Kidney (tissue), 14 donors: Measurements from ENCODE around the gene UBA52. TPM values are rescaled to one million over a fixed set of nuclear protein-coding genes. Genes with fewer than 3 reads are reported as not detected.
A peak's percentile ranks its signal among the peaks of the same experiment; 100 is the strongest.
"Not testable (repeated sequence)": the region's sequence is repeated elsewhere in the genome, so short reads cannot be mapped to it uniquely, and the experiment has no call there.

Experiments used
- DNase-seq, 5 donors: peaks; one replicate each; pipeline ENCODE4 v3.0.0-alpha.2; 2013 to 2020
- FAIRE-seq: peaks from 2 replicates; lab custom pipeline; 2012; peaks lifted over from hg19 to GRCh38; lab: Jason Lieb, UNC
- H3K27ac ChIP-seq, 2 donors: one replicate each; pipeline ENCODE4 v1.7.0; 2013; ENCODE audit warnings: low read depth in 2 of 2, low read length in 2 of 2, inconsistent platforms in 1 of 2
- H3K27me3 ChIP-seq: one replicate; pipeline ENCODE4 v1.7.1; 2013; ENCODE audit warnings: low read length, inconsistent platforms; ENCODE audit not compliant: control insufficient read depth, insufficient read depth
- H3K36me3 ChIP-seq, 3 donors: one replicate each; pipeline versions ENCODE4 v1.7.0 to v1.7.1; 2013; ENCODE audit warnings: low read length in 3 of 3, control low read depth in 1 of 3, inconsistent platforms in 1 of 3; ENCODE audit not compliant: insufficient read depth in 3 of 3, control insufficient read depth in 2 of 3
- H3K4me1 ChIP-seq, 3 donors: one replicate each; pipeline versions ENCODE4 v1.7.0 to v1.7.1; 2013; ENCODE audit warnings: low read length in 3 of 3, inconsistent platforms in 1 of 3, low read depth in 1 of 3; ENCODE audit not compliant: control insufficient read depth in 2 of 3, insufficient read depth in 2 of 3
- H3K4me3 ChIP-seq, 3 donors: one replicate each; pipeline versions ENCODE4 v1.7.0 to v1.8.1; 2013; ENCODE audit warnings: low read length in 3 of 3, control low read depth in 1 of 3, inconsistent platforms in 1 of 3
- H3K9ac ChIP-seq, 3 donors: one replicate each; pipeline versions ENCODE4 v1.7.0 to v1.7.1; 2013; ENCODE audit warnings: low read length in 3 of 3, control low read depth in 1 of 3, inconsistent platforms in 1 of 3
- H3K9me3 ChIP-seq, 3 donors: one replicate each; pipeline versions ENCODE4 v1.7.0 to v1.7.1; 2013; ENCODE audit warnings: low read length in 3 of 3, control low read depth in 1 of 3, inconsistent platforms in 1 of 3; ENCODE audit not compliant: control insufficient read depth in 2 of 3, insufficient read depth in 1 of 3
- CTCF ChIP-seq: IDR thresholded peaks from 3 replicates; pipeline ENCODE4 v1.5.1; 2012; ENCODE audit warnings: mild to moderate bottlenecking, moderate library complexity, borderline replicate concordance; ENCODE audit not compliant: insufficient read depth; ENCODE audit errors: extremely low read depth
- intact Hi-C: fragments of 100-400 bp; cut with DNase I; formaldehyde crosslinking; loops from one replicate; pipeline ENCODE4 v1.11.1; 2022
- polyA plus RNA-seq: library from polyadenylated mRNA; stranded (reverse); fragments of 350-450 nt; fragmentation: Illumina TruSeq; extraction: RNeasy Lipid Tissue Mini Kit (QIAGEN cat#74804); gene quantifications from one replicate; pipeline ENCODE4 v1.2.3, GENCODE V29; 2014; ENCODE audit warnings: low read depth, low replicate concordance; ENCODE audit not compliant: insufficient read depth
- total RNA-seq: library from RNA; stranded (reverse); fragmentation: NEBNext Ultra II Directional; extraction: Animal tissue kit (Norgen Biotek cat#: 25700); gene quantifications from one replicate; pipeline ENCODE4 v1.2.1, GENCODE V29; 2021
- donor health status: control.
- donor health status: control.
- donor health status: control.
- donor health status: control.
- donor health status: control.
- donor health status: DM: yes; HTN: yes; CAD: no.
- donor health status: Normal renal cell carcinoma (clear cell type).

UBA52 gene
- total and polyA plus RNA-seq, 2 donors from 2014 or later = 828 to 1,481 TPM

GRCh38 chr19:18537431-18537830 lies 34.2 kb upstream of the UBA52 start:
- intact Hi-C loops = no loop called here
- peaks cover 0 to 5% (median 4%) of the 10 kb centered on the region in 3 donors for H3K4me1 ChIP-seq
- no peak for FAIRE-seq

GRCh38 chr19:18538115-18538514 lies 33.5 kb upstream of the UBA52 start:
- Histone ChIP-seq H3K27me3 (no peaks in the 10 kb centered on the region), H3K36me3 (peaks cover 2 to 28% (median 13%) of the 10 kb centered on the region in 3 donors), H3K9me3 (no peaks in the 10 kb centered on the region), H3K9ac (no peak overlapping the region), H3K4me3 (no peak overlapping the region), H3K4me1 (peaks cover 0 to 7% (median 4%) of the 10 kb centered on the region in 3 donors), H3K27ac (no peak overlapping the region)
- no peak for TF ChIP-seq CTCF
- FAIRE-seq (no peak), DNase-seq (no peak)
- intact Hi-C loops = no loop called here

More at GRCh38 chr19:18537431-18537830, 34.2 kb upstream of the UBA52 start:
- Histone ChIP-seq H3K9ac (no peak overlapping the region), H3K4me3 (no peak overlapping the region), H3K27ac (no peak overlapping the region), H3K36me3 (peaks cover 2 to 33% (median 17%) of the 10 kb centered on the region in 3 donors), H3K9me3 (no peaks in the 10 kb centered on the region), H3K27me3 (no peaks in the 10 kb centered on the region)
- no peak for TF ChIP-seq CTCF
- no peak for DNase-seq

GRCh38 chr19:18539372-18539771 lies 32.3 kb upstream of the UBA52 start:
- peak in 1 of 5 donors; percentile 75 for DNase-seq
- TF ChIP-seq CTCF = no peak

GRCh38 chr19:18540200-18540599 lies 31.5 kb upstream of the UBA52 start:
- DNase-seq, H3K27me3 ChIP-seq, H3K4me1 ChIP-seq, H3K9me3 ChIP-seq, FAIRE-seq, intact Hi-C loops, H3K4me3 ChIP-seq, H3K27ac ChIP-seq, H3K9ac ChIP-seq: not testable (repeated sequence)
- H3K36me3 ChIP-seq = peaks cover 2 to 28% (median 13%) of the 10 kb centered on the region in 3 donors

More at GRCh38 chr19:18539372-18539771, 32.3 kb upstream of the UBA52 start:
- intact Hi-C loops = no loop called here
- peaks cover 2 to 28% (median 13%) of the 10 kb centered on the region in 3 donors for H3K36me3 ChIP-seq
- FAIRE-seq = no peak
- no peak overlapping the region for H3K27ac ChIP-seq
- no peaks in the 10 kb centered on the region for H3K9me3 ChIP-seq
- no peak overlapping the region for H3K4me3 ChIP-seq
- peaks cover 0 to 7% (median 4%) of the 10 kb centered on the region in 3 donors for H3K4me1 ChIP-seq
- no peaks in the 10 kb centered on the region for H3K27me3 ChIP-seq
- no peak overlapping the region for H3K9ac ChIP-seq
